22Rv1 (cell line): ENCODE results near the gene MLXIPL.
"Not testable (repeated sequence)": the region's sequence is repeated elsewhere in the genome, so short reads cannot be mapped to it uniquely, and the experiment has no call there.

Experiments used
- CTCF ChIP-seq: fragments of 450-650 bp; IDR thresholded peaks from 2 replicates; pipeline ENCODE4 v1.5.1; 2017; ENCODE audit warnings: mild to moderate bottlenecking
- ZFX ChIP-seq: fragments of 450-650 bp; IDR thresholded peaks from 2 replicates; pipeline ENCODE4 v1.6.1; 2017; ENCODE audit warnings: antibody characterized with exemption, borderline replicate concordance

- TF ChIP-seq CTCF, ZFX: not testable (repeated sequence)
Observed at GRCh38 chr7:73550093-73550492, 74.2 kb downstream of the MLXIPL start.
